Stimulated activated CD4-positive, alpha-beta T cell treated with anti-CD3 and anti-CD28 coated beads, Interleukin-2, amount 100 ng/mL, for 48 hours (primary cell): ENCODE data around the gene ASS1.
"Not testable (repeated sequence)": the region's sequence is repeated elsewhere in the genome, so short reads cannot be mapped to it uniquely, and the experiment has no call there.

Experiments
- DNase-seq, 2 donors: peaks; one replicate each; pipeline ENCODE4 v3.0.0-alpha.2; 2020

Gene ASS1

DNA sequence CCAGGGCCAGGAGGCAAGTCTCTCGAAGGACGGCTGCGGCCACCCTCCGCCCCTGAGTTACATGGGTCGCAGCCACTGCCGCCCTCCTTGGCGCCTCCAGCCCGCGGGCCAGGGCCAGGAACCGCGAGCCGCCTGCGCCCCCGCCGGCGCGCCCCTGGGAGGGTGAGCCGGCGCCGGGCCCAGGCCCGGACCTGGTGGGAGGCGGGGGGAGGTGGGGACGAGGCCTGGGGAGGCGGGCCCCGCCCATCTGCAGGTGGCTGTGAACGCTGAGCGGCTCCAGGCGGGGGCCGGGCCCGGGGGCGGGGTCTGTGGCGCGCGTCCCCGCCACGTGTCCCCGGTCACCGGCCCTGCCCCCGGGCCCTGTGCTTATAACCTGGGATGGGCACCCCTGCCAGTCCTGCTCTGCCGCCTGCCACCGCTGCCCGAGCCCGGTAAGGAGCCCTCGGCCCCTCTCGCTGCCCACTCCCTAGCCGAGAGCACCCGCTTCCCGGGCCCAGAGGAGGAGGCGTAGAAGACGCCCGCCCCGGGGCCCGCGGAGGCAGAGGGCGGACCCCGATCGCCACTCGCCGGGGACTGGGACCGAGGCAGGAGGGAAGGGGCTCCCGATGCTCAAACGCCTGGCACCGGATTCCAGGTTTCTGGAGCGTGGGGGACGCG is at the start of gene ASS1:
ASS1 (plus strand) TSS at position 397 of the 657 bp plus-strand sequence. CDS start 7,268 bp downstream, outside the sequence.
- peak; percentile 19 to 29 for DNase-seq

DNA sequence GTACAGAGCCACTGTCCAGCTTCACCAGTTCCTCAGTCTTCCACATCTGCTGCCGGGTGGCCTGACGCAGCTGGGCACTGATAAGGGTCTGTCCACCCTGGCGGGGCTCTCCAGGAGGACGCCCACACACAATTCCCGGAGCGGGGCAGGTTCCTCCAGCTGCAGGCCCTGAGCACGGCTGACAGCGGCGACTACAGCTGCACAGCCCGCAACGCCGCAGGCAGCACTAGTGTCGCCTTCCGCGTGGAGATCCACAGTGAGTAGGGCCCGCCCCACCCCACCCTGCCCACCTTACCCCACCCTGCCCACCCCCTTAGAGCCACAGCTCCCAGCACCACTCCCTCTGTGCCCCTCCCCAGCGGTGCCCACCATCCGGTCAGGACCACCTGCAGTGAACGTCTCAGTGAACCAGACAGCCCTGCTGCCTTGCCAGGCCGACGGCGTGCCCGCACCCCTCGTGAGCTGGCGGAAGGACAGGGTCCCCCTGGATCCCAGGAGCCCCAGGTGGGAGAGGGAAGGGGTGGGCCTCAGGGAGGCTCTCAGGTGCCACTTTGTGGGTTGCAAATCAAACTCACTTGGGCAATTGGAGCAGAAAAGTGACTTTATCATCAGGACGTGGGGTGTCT is 48.8 kb upstream of the ASS1 start:
- no peak for DNase-seq

- no peak for DNase-seq
These were observed 48.2 kb upstream of the ASS1 start for GRCh38 chr9:130396581-130396980.

DNA sequence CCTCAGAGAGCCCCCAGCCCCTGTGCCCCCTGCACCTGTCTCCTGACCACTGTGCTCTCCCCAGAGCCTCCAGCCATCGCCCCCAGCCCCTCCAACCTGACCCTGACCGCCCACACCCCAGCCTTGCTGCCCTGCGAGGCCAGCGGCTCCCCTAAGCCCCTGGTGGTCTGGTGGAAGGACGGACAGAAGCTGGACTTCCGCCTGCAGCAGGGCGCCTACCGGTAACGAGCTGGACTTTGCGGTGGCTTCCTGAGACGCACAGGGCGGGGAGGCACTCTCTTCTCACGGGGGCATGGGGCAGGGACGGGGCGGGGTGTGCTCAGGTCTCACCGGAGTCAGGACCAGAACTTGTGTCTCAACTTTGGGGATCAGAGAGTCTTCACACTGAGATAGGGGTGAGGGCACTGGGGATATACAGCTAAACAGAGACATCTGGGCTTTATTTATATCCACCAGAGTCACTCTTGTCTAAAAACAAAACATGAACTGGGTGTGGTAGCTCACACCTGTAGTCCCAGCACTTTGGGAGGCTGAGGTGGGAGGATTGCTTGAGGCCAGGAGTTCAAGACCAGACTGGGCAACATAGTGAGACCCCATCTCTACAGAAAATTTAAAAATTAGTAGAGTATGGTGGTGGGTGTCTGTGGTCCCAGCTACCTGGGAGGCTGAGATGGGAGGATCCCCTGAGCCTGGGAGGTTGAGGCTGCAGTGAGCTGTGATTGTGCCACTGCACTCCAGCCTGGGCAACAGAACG is 46.1 kb upstream of the ASS1 start:
- DNase-seq = no peak

DNA sequence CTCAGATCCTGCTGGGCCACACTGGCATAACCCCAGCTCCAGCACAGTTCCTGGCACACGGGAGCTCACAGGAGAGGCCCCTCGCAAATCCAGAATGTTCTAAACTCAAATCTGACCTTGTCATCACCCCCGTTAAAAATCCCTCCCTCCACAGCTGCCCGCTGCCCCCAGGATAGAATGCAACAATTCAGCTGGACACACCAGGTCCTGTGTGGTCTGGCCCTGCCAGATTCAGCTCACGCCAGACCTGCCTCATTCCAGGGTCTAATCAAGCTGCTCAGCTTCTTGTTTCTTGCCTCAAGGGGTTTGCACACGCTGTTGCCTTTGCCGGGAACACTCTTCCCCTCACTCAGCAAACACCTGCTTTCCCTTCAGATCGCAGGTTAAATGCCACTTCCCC is 45.0 kb upstream of the ASS1 start:
- no peak for DNase-seq

- no peak for DNase-seq
These were observed 43.9 kb upstream of the ASS1 start for GRCh38 chr9:130400870-130401269.

GRCh38 chr9:130401742-130402141 is 43.0 kb upstream of the ASS1 start:
- DNase-seq = not testable (repeated sequence)

GRCh38 chr9:130402243-130402642 is 42.5 kb upstream of the ASS1 start:
- DNase-seq = no peak

DNA sequence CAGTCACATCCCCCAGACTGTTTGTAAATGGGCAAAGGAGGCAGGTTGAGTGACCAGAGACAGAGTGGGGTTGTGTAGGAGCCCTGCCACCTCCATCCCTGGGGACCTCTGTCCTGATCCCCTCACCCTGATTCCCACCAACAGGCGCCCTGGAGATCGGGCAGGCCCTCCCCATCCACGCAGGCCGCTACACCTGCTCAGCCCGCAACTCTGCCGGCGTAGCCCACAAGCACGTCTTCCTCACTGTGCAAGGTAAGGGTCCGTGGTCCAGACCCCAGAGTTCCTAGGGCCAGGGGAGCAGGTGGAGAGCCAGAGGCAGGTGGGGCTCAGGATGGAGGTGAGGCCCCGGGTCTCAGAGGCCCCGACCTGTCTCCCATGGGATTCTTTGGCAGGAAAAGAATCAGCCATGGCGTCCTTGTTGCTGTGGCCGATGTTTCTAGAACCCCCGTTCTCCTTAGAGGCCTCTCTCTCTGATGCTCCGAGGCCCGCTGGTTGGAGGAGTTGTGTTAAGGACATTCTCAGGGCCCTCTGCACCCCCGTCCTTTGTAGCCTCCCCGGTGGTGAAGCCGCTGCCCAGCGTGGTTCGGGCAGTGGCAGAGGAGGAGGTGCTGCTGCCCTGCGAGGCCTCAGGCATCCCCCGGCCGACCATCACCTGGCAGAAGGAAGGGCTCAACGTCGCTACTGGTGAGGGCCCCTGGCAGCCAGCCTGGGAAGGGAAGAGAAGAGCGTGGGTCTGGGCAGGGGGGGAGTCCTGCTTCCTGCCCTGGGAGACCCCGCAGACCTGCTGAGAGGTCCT is 41.9 kb upstream of the ASS1 start:
- no peak for DNase-seq

DNA sequence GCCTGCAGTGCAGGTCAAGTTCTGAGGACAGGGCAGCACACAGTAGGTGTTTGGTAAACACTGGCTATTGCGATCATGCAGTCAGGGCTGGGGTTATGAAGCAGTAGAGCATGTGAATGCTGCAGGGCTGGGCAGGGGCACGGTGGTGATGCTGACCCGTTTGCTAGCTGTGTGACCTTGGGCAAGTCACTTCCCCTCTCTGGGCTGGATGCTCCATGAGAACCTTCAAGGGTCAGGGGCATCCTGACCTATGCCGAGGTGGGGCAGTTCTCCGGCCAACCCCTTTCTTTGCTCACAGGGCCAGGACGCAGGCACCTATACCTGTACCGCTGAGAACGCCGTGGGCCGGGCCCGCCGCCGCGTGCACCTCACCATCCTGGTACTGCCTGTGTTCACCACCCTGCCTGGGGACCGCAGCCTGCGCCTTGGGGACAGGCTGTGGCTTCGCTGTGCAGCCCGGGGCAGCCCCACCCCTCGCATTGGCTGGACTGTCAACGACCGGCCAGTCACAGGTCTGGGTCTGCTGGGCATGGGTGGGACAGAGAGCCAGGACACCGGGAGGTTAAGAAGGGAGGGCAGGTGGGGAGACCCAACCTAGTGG is 39.0 kb upstream of the ASS1 start:
- no peak for DNase-seq

DNA sequence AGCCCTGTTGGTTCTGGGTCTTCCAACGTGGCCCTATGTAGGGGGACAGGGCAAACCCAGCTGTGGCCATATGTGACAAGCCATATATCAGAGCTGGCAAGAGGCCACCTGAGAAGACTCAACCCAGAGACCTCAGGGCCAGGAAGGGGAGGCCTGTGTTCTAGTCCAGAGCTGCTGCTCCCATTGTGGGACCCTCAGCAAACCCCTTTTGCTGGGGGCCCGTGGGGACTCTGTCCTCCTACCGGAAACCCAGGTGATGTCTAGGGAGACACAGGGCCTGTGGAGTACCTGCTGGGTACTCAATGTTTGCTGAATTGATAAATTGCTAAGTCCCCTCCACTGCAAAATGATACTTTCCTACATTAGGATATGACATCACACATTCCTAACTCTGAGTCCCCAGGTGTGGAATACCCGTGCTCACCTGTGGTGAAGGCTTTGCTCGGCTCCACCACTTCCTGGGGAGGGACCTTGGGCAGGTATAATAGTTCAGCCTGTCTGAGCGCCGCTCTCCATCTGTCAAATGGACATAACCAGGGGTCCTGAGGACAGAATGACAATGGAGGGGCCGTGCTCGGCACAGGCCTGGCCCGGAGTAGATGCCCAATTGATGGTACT is 38.4 kb upstream of the ASS1 start:
- DNase-seq = no peak

GRCh38 chr9:130407916-130408663 is 36.7 kb upstream of the ASS1 start:
- DNase-seq = no peak

- no peak for DNase-seq
These were observed 36.1 kb upstream of the ASS1 start for GRCh38 chr9:130408669-130409068.

- no peak for DNase-seq
These were observed 35.5 kb upstream of the ASS1 start for GRCh38 chr9:130409246-130409645.

DNA sequence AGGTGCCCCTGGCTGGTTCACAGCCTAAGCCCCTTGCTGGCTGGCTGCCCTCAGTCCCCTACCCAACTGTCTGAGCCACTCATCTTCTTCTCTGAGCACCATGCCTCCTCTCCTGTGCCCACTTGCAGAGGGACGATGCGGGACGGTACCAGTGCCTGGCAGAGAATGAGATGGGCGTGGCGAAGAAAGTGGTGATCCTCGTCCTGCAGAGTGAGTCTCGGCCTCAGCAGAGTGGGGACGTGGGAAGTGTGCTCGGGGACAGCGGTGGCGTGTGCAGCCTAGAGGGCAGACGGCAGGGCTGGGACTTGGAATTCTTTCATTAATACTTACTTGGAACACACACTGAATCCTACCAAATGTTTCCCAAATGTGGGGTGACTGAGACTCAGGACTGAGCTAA is 34.3 kb upstream of the ASS1 start:
- no peak for DNase-seq

DNA sequence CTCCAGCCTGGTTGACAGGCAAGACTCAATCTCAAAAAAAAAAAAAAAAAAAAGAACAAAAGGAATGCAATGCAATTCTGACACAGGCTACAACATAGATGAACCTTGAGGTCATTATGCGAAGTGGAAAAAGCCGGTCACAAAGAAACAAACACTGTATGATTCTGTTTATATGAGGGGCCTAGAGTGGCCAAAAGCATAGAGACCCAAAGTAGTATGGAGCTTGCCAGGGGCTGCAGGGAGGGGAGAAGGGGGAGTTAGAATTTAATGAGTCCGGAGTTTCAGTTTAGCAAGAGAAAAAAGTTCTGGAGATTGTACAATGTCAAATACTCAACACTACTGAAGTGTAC is 33.2 kb upstream of the ASS1 start:
- DNase-seq = no peak

DNA sequence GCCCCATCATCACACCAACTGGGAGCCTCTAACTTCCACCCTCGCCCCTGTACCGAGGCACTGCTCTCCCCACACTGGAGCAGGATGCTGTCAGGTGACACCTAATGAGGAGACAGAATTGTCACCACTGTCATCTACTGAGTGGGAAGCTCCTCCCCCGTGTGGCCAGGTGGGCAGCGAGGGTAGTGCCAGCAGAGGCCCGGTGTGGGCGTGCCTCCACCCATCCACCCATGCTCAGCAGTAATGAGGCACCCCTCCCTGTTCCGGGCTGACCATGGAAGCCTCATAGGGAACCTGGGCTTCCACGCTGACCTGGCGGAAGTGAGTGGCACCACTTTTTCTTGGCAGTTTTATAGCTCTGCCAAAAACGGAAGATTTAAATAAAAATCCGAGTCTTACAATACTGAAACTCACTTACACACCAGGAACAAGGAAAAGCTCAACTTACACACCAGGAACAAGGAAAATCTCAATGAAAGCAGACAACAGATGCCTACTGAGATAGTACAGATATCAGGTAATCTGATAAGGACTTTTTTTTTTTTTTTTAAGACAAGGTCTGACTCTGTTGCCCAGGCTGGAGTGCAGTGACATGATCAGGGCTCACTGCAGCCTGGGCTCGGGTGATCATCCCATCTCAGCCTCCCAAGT is 30.6 kb upstream of the ASS1 start:
- DNase-seq = no peak

DNA sequence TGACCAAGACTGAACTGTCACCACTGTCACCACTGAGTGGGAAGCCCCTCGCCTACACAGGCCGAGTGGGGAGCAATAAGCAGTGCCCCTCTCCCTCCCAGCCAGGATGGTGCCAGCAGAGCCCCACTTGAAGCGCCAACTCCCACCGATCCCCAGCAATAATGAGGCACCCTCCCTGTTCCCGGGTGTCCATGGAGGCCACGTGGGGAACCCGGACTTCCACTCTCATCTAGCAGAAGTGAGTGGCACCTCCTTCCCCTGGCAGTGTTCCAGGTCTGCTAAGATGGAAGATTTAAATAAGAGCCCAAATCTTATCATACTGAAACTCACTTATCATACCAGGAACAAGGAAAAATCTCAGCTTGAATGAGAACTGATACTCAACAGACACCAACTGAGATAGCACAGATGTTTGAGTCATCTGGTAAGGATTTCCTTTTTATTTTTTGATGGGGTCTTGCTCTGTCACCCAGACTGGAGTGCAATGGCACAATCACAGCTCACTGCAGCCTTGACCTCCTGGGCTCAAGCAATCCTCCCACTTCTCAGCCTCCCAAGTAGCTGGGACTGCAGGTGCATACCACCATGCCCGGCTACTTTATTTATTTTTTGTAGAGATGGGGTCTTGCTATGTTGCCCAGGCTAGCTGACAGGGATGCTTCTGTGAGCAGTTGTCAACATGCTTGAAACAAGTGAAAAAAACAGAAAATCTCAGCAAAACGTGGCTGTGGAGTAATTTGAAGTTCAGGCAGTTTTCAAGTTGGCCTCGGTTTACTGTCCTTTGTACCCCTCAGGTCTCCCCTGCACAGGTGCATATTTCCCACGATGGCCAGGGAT is 29.6 kb upstream of the ASS1 start:
- no peak for DNase-seq

- no peak for DNase-seq
These were observed 27.2 kb upstream of the ASS1 start for GRCh38 chr9:130417602-130418001.

GRCh38 chr9:130418776-130419175 is 26.0 kb upstream of the ASS1 start:
- DNase-seq = no peak
